GM18858 (cell line): Measurements from ENCODE around the gene TNIP2.
"Not testable (repeated sequence)": the region's sequence is repeated elsewhere in the genome, so short reads cannot be mapped to it uniquely, and the experiment has no call there.

ENCODE experiments used
- ATAC-seq: cut with Tn5 transposase; IDR thresholded peaks from one replicate; pipeline ENCODE4 v1.9.1; 2021; ENCODE audit not compliant: unreplicated experiment

The TNIP2 gene

GRCh38 chr4:2794486-2795299 lies 38.6 kb upstream of the TNIP2 start:
- no peak for ATAC-seq

GRCh38 chr4:2793586-2794485 lies 37.7 kb upstream of the TNIP2 start:
- no peak for ATAC-seq

- ATAC-seq, result no peak
Observed at GRCh38 chr4:2792711-2793585, 36.8 kb upstream of the TNIP2 start, which contains the start of gene SH3BP2. Gene SH3BP2 (plus strand): TSS chr4:2793085. CDS start chr4:2820618, 27,533 bp downstream.

- ATAC-seq, result no peak
Observed at GRCh38 chr4:2792396-2792710, 36.2 kb upstream of the TNIP2 start.

- no peak for ATAC-seq
Observed at GRCh38 chr4:2791518-2792395, 35.6 kb upstream of the TNIP2 start.

- ATAC-seq, result no peak
Observed at GRCh38 chr4:2790583-2791517, 34.7 kb upstream of the TNIP2 start.

- no peak for ATAC-seq
Observed at GRCh38 chr4:2789793-2790582, 33.9 kb upstream of the TNIP2 start.

GRCh38 chr4:2789351-2789750 lies 33.2 kb upstream of the TNIP2 start:
- ATAC-seq, result no peak

GRCh38 chr4:2788532-2789103 lies 32.5 kb upstream of the TNIP2 start:
- no peak for ATAC-seq

- ATAC-seq, result no peak
Observed at GRCh38 chr4:2788101-2788500, 32.0 kb upstream of the TNIP2 start.

- peak; percentile 67 for ATAC-seq
Observed at GRCh38 chr4:2787230-2788100, 31.3 kb upstream of the TNIP2 start.

GRCh38 chr4:2786794-2787229 lies 30.7 kb upstream of the TNIP2 start:
- ATAC-seq, result no peak

GRCh38 chr4:2786152-2786671 lies 30.1 kb upstream of the TNIP2 start:
- ATAC-seq, result no peak

GRCh38 chr4:2785613-2786012 lies 29.5 kb upstream of the TNIP2 start:
- no peak for ATAC-seq

- no peak for ATAC-seq
Observed at GRCh38 chr4:2783790-2784189, 27.7 kb upstream of the TNIP2 start.

GRCh38 chr4:2781911-2782310 lies 25.8 kb upstream of the TNIP2 start:
- ATAC-seq, result no peak

GRCh38 chr4:2780643-2781042 lies 24.5 kb upstream of the TNIP2 start:
- not testable (repeated sequence) for ATAC-seq
